ENCODE measurements around the gene RAB35.

RAB35 gene

GRCh38 chr12:120060196-120060595 lies 56.4 kb downstream of the RAB35 start:
- in situ Hi-C loops (cut with MboI; ENCODE audit: low pct_unique_long_range_greater_than_20kb, low sequenced_read_pairs, unreplicated experiment): no loop called here
- no peak for DNase-seq (ENCODE audit: low spot score)
- TF ChIP-seq CTCF (IDR thresholded peaks at IDR 0.05; ENCODE audit: extremely low read depth, insufficient read depth, missing control alignments): no peak

GRCh38 chr12:120056739-120057138 lies 59.8 kb downstream of the RAB35 start:
- TF ChIP-seq CTCF (IDR thresholded peaks at IDR 0.05; ENCODE audit: extremely low read depth, insufficient read depth, missing control alignments): no peak

GRCh38 chr12:120055231-120056000 lies 61.1 kb downstream of the RAB35 start:
- in situ Hi-C loops (cut with MboI; ENCODE audit: low pct_unique_long_range_greater_than_20kb, low sequenced_read_pairs, unreplicated experiment): no loop called here
- no peak for TF ChIP-seq CTCF (IDR thresholded peaks at IDR 0.05; ENCODE audit: extremely low read depth, insufficient read depth, missing control alignments)
- no peak for DNase-seq (ENCODE audit: low spot score)

More at GRCh38 chr12:120056739-120057138, 59.8 kb downstream of the RAB35 start:
- no peak for DNase-seq (ENCODE audit: low spot score)
- in situ Hi-C loops (cut with MboI; ENCODE audit: low pct_unique_long_range_greater_than_20kb, low sequenced_read_pairs, unreplicated experiment): no loop called here

GRCh38 chr12:120054293-120054692 lies 62.3 kb downstream of the RAB35 start:
- in situ Hi-C loops (cut with MboI; ENCODE audit: low pct_unique_long_range_greater_than_20kb, low sequenced_read_pairs, unreplicated experiment): no loop called here
- DNase-seq (ENCODE audit: low spot score): no peak
- TF ChIP-seq CTCF (IDR thresholded peaks at IDR 0.05; ENCODE audit: extremely low read depth, insufficient read depth, missing control alignments): no peak

- in situ Hi-C loops (cut with MboI; ENCODE audit: low pct_unique_long_range_greater_than_20kb, low sequenced_read_pairs, unreplicated experiment): no loop called here
- no peak for DNase-seq (ENCODE audit: low spot score)
- TF ChIP-seq CTCF (IDR thresholded peaks at IDR 0.05; ENCODE audit: extremely low read depth, insufficient read depth, missing control alignments): no peak
These were observed 65.0 kb downstream of the RAB35 start for GRCh38 chr12:120051535-120051934.

- no peak for TF ChIP-seq CTCF (IDR thresholded peaks at IDR 0.05; ENCODE audit: extremely low read depth, insufficient read depth, missing control alignments)
- in situ Hi-C loops (cut with MboI; ENCODE audit: low pct_unique_long_range_greater_than_20kb, low sequenced_read_pairs, unreplicated experiment): no loop called here
- DNase-seq (ENCODE audit: low spot score): no peak
These were observed 67.1 kb downstream of the RAB35 start for GRCh38 chr12:120049426-120049825.

All from GM13977 (cell line).